GM19043 (cell line): ENCODE data around the gene SELENOM.

Experiments used
- ATAC-seq: cut with Tn5 transposase; IDR thresholded peaks from one replicate; pipeline ENCODE4 v1.9.1; 2021; ENCODE audit warnings: low read depth; ENCODE audit not compliant: unreplicated experiment

Gene SELENOM

GRCh38 chr22:31093086-31093850, 14.1 kb downstream of the SELENOM start:
- no peak for ATAC-seq

- no peak for ATAC-seq
Observed at GRCh38 chr22:31092161-31092560, 15.2 kb downstream of the SELENOM start.

GRCh38 chr22:31091106-31091975, 16.0 kb downstream of the SELENOM start:
- no peak for ATAC-seq

DNA sequence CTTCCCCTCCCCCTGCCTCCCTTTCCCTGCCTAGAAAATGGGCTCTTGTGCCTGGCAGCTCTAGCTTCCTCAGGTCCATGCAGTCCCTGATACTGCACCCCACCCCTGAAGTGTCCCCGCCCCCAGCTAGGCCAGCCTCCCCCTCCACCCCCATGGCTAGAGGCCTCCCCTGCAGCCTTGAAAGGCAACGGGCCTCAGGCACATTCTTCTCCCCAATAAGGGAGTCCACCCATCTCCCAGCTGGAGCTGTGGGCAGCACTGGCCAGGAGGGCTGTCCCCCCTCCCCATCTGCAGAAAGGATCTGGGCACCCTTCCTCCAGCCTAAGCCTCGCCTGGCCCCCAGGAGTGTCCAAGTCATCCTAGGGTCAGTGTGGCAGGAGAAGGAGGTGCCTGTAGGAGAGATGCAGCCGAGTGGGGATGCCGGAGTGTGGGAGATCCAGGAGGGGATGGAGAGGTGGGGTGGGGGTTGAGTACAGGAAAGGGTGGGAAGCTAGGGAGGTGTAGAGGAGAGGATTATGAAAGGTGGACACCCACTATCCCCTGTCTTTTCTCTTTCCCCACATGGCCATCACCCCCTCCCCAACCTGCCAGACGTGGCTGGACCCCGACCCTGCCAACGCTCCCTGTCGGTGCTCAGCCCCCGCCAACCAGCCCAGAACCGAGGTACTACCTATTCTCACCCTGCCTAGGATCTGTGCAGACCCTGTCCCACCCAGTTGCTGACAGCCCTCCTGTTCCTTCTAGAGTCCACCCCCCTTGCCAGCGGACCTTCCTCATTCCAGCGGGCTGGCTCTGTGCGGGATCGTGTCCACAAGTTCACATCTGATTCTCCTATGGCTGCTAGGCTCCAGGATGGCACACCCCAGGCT, 16.9 kb downstream of the SELENOM start:
- ATAC-seq = no peak

- no peak for ATAC-seq
Observed at GRCh38 chr22:31089160-31090100, 17.9 kb downstream of the SELENOM start.

GRCh38 chr22:31088233-31088986, 19.0 kb downstream of the SELENOM start:
- ATAC-seq = no peak

- ATAC-seq = no peak
Observed at GRCh38 chr22:31087744-31088215, 19.6 kb downstream of the SELENOM start.

GRCh38 chr22:31086703-31087330, 20.6 kb downstream of the SELENOM start:
- no peak for ATAC-seq

GRCh38 chr22:31085928-31086327, 21.4 kb downstream of the SELENOM start:
- no peak for ATAC-seq

GRCh38 chr22:31085493-31085824, 21.9 kb downstream of the SELENOM start:
- ATAC-seq = no peak

- ATAC-seq = peak; percentile 54
Observed at GRCh38 chr22:31084811-31085492, 22.4 kb downstream of the SELENOM start.

GRCh38 chr22:31083923-31084810, 23.2 kb downstream of the SELENOM start:
- no peak for ATAC-seq

GRCh38 chr22:31083377-31083768, 24.0 kb downstream of the SELENOM start:
- no peak for ATAC-seq

DNA sequence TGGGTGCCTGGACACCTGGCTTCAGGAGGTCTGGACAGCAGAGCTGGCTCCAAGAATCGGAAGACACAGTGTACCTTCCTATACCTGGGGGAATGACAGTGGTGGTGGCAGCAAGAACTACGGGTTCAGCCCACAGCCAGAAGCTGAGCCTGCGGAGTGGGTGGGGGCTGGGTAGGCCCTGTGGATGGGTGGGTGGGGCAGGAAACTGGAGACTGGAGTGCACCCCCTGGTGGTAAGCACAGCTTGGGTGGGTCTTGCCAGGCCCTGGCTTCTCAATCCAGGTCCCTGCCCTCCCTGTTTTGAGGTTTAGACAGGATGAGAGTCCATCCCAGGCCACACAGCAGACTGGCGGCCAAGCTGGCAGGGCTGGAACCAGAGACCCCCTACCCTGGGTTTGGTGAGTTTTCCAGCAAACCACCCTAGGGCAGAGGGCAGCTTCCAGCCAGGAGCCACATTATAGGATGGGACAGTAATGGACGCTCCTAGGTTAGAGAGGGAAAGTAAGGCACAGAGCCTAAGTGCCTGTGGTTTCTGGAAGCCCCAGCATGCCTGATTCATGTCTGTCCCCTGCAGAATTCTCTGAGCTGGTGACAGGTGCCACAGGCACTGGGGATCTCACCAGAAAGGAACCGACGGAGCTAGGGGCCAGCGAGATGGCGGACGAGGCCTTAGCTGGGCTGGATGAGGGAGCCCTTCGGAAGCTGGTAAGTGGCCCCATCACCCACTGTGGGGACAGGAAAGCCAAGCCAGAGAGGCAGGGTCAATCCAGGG, 24.6 kb downstream of the SELENOM start:
- no peak for ATAC-seq

DNA sequence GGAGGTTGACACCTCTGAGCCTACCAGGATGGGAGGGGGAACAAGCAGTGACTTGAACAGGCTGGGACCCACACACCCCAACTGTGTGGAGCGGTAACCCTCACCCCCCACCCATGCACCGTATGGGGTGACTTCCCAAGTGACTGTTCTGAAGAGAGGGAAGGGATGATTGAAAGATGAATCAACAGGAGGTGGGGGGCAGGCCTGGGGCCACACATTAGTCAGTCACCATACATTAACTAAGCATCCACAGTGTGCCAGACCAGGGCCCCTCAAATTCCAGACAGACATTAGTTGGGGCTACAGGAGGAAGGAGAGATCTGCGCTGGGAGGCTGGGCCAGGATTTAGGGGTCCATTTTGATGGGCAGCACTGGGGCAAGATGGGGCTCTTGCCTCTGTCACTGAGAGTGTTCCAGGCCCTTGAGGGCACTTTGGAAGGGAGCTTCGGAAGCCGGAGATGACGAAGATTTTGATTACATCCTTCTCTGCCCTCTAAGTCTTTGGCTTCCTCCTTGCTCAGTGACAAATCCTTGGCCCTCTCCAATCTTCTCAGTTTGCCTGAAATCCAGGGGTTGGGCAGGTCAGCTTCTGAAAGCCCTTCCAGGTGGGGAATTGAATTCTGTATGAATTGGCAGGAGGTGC, 25.3 kb downstream of the SELENOM start:
- no peak for ATAC-seq
